Mucosa of descending colon (tissue), 3 donors: ENCODE results near the gene ANKRD42. TPM values are rescaled to one million over a fixed set of nuclear protein-coding genes. Genes with fewer than 3 reads are reported as not detected.
"Not testable (repeated sequence)": the region's sequence is repeated elsewhere in the genome, so short reads cannot be mapped to it uniquely, and the experiment has no call there.

Experiments
- ATAC-seq: fragments of 200-7000 bp; cut with Tn5 transposase; one replicate; pipeline ENCODE4 v1.9.1; 2020; ENCODE audit warnings: mild to moderate bottlenecking, moderate library complexity
- DNase-seq, 3 donors: peaks; one replicate each; pipeline ENCODE4 v3.0.0-alpha.2; 2020
- H3K36me3 ChIP-seq: fragments of 200-600 bp; one replicate; pipeline ENCODE4 v1.8.0; 2021; ENCODE audit warnings: low read depth, mild to moderate bottlenecking
- H3K4me1 ChIP-seq: fragments of 200-600 bp; one replicate; pipeline ENCODE4 v1.8.0; 2021; ENCODE audit warnings: low read depth, mild to moderate bottlenecking
- H3K4me3 ChIP-seq: fragments of 200-600 bp; one replicate; pipeline ENCODE4 v1.8.0; 2021; ENCODE audit warnings: mild to moderate bottlenecking
- H3K9me3 ChIP-seq: fragments of 200-600 bp; one replicate; pipeline ENCODE4 v1.8.0; 2021; ENCODE audit warnings: mild to moderate bottlenecking
- intact Hi-C, 2 donors: fragments of 100-400 bp; cut with DNase I in 1 of 2; cut with micrococcal nuclease in 1 of 2; formaldehyde crosslinking; loops; one replicate each; pipeline versions ENCODE4 v1.11.0 to v1.11.1; 2022; cut with DNase I, micrococcal nuclease
- total RNA-seq, 3 donors: library from RNA; stranded (reverse); fragmentation: NEBNext Ultra II Directional in 2 of 3; extraction: Animal tissue kit (Norgen Biotek cat#: 25700) in 2 of 3; gene quantifications; one replicate each; pipeline versions ENCODE4 v1.2.1 to v1.2.4, GENCODE V29; 2021 to 2023
- TF ChIP-seq, protein P1 (sequence below): fragments of 200-600 bp; IDR thresholded peaks from one replicate; pipeline ENCODE4 v1.8.0; 2022; ENCODE audit warnings: antibody characterized with exemption, mild to moderate bottlenecking
- donor health status: DM: no; HTN: no; CAD: no; lungs with moderate emphysema.
- donor health status: DM: no; HTN: no; CAD: no.
- donor health status: DM: no; HTN: yes; CAD: no.

ANKRD42 gene
- total RNA-seq, 3 donors from 2014 or later, result 7.7 to 15.3 (median 9.3) TPM

- TF ChIP-seq, protein P1, sequence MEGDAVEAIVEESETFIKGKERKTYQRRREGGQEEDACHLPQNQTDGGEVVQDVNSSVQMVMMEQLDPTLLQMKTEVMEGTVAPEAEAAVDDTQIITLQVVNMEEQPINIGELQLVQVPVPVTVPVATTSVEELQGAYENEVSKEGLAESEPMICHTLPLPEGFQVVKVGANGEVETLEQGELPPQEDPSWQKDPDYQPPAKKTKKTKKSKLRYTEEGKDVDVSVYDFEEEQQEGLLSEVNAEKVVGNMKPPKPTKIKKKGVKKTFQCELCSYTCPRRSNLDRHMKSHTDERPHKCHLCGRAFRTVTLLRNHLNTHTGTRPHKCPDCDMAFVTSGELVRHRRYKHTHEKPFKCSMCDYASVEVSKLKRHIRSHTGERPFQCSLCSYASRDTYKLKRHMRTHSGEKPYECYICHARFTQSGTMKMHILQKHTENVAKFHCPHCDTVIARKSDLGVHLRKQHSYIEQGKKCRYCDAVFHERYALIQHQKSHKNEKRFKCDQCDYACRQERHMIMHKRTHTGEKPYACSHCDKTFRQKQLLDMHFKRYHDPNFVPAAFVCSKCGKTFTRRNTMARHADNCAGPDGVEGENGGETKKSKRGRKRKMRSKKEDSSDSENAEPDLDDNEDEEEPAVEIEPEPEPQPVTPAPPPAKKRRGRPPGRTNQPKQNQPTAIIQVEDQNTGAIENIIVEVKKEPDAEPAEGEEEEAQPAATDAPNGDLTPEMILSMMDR, result no peak
- Histone ChIP-seq H3K4me1 (no peaks in the 10 kb centered on the region), H3K4me3 (no peak overlapping the region), H3K36me3 (no peaks in the 10 kb centered on the region), H3K9me3 (no peaks in the 10 kb centered on the region)
- DNase-seq (no peak), ATAC-seq (no peak)
- intact Hi-C loops, result no loop called here
Measured at GRCh38 chr11:83205608-83206185, 12.2 kb downstream of the ANKRD42 start.

DNA sequence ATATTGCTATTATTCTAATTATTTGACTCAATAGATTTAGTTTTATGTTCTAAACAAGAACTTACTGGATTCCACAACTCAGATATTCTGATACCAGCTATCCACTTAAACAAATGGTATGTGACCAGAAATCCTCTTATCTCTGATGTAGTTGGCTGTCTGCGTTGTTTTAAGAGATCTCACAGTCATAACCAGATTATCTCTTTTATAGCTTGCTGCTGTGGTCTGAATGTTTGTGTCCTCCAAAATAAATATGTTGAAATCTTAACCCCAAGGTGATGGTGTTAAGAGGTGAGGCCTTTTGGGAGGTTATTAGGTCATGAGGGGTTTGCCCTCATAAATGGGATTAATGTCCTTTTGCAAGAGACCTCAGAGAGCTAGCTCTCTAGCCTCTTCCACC, 12.7 kb downstream of the ANKRD42 start:
- no peaks in the 10 kb centered on the region for H3K4me1 ChIP-seq
- TF ChIP-seq, protein P1, result no peak
- no peak overlapping the region for H3K4me3 ChIP-seq
- DNase-seq (no peak), ATAC-seq (no peak)
- no peaks in the 10 kb centered on the region for H3K9me3 ChIP-seq
- intact Hi-C loops, result no loop called here
- no peaks in the 10 kb centered on the region for H3K36me3 ChIP-seq

GRCh38 chr11:83206771-83207382, 13.4 kb downstream of the ANKRD42 start:
- H3K36me3 ChIP-seq, intact Hi-C loops, H3K4me1 ChIP-seq, H3K4me3 ChIP-seq, ATAC-seq, H3K9me3 ChIP-seq, DNase-seq: not testable (repeated sequence)

DNA sequence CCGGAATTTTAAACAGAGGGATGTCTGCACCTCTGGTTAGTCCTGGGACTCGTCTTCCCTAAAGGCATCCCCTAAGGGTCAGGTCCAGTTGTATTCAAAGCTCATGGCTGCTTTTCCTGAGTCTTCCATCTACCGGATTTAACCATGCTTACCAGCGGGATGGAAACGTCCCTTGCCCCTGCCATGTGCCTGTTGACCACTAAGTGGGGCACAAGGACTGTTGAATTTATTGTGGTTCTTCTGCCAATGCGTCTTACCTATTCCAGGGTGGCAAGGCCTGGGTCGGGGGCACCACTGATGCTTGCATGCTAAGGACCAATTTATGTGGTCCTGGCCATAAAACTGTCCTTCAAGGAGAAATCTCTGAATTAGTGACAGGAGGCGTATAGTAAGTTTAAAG, 25.6 kb downstream of the ANKRD42 start:
- ATAC-seq (no peak), DNase-seq (no peak)
- intact Hi-C loops, result no loop called here
- no peaks in the 10 kb centered on the region for H3K9me3 ChIP-seq
- H3K36me3 ChIP-seq, result no peaks in the 10 kb centered on the region
- TF ChIP-seq, protein P1, result no peak
- no peaks in the 10 kb centered on the region for H3K4me1 ChIP-seq
- H3K4me3 ChIP-seq, result no peak overlapping the region

- no peak for DNase-seq
- Histone ChIP-seq H3K36me3 (no peaks in the 10 kb centered on the region), H3K4me1 (no peaks in the 10 kb centered on the region), H3K9me3 (no peaks in the 10 kb centered on the region), H3K4me3 (no peak overlapping the region)
- intact Hi-C loops, result no loop called here
- no peak for ATAC-seq
- TF ChIP-seq, protein P1, result no peak
Measured at GRCh38 chr11:83220260-83220659, 26.7 kb downstream of the ANKRD42 start.

- TF ChIP-seq, protein P1, result no peak
- no peaks in the 10 kb centered on the region for H3K9me3 ChIP-seq
- intact Hi-C loops, result no loop called here
Measured at GRCh38 chr11:83221694-83222093, 28.2 kb downstream of the ANKRD42 start.

More at GRCh38 chr11:83221694-83222093, 28.2 kb downstream of the ANKRD42 start:
- ATAC-seq, result no peak
- Histone ChIP-seq H3K36me3 (no peaks in the 10 kb centered on the region), H3K4me3 (no peak overlapping the region), H3K4me1 (no peaks in the 10 kb centered on the region)
- DNase-seq, result no peak
